ENCODE results near the gene LIMK1.

The LIMK1 gene

DNA sequence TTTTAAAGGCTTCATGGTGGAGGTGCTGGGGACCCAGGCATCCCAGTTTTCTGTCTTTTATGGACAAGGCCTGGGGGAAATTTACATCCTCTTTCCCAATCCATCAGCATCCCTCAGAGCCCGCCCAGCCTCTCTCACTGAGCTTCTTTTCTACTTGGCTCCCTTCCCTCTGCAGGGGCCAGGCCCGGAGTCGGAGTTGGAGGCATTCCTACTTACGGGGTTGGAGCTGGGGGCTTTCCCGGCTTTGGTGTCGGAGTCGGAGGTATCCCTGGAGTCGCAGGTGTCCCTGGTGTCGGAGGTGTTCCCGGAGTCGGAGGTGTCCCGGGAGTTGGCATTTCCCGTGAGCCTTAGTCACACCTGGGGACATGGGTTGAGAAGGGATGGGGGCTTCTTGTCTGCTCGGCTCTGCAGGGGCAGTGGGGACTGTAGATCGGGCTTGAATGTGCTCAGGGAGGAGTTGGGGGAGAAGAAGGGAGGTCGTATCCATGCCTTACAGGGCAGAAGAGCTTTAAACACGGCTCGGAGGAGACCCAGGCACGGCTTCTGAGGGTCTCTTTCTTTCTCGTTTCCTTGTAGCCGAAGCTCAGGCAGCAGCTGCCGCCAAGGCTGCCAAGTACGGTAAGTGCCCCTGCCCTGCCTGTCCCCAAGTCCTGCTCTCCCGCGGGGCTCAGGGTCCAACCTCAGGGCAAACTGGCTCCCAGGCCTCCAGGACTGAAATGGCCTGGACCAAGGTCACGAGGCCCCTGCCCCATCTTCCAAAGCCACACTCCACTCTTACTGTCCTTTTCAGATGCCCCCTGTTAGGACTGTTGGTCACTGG is 27.3 kb upstream of the LIMK1 start:
- no peak for DNase-seq

DNA sequence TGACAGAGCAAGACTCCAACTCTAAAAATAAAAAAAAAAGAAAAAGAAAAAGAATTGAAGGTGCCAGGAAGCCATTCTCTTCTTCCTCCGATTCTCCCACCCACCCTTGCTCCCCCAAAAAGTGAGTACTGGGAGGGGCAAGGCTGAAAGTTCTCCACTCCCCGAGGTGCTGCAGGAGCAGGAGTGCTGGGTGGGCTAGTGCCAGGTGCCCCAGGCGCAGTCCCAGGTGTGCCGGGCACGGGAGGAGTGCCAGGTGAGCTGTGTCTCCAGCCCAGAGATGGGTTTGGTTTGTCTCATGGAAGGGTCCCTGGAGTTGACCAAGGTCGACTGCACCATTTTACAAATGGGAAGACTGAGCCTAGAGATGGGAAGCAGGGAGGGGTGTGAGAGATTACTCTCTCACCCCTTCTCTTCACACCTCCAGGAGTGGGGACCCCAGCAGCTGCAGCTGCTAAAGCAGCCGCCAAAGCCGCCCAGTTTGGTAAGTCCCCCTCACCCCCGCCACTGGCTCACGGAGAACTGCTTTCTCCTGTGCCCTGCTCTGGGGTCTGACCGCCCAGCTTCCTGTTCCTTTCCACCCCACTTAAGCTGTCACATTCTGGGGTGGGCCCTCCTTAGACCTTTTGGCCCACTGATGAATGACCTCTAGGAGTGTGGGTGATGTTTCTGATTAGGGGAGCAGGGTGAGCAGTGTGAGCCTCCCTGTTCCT is 26.2 kb upstream of the LIMK1 start:
- no peak for DNase-seq

DNA sequence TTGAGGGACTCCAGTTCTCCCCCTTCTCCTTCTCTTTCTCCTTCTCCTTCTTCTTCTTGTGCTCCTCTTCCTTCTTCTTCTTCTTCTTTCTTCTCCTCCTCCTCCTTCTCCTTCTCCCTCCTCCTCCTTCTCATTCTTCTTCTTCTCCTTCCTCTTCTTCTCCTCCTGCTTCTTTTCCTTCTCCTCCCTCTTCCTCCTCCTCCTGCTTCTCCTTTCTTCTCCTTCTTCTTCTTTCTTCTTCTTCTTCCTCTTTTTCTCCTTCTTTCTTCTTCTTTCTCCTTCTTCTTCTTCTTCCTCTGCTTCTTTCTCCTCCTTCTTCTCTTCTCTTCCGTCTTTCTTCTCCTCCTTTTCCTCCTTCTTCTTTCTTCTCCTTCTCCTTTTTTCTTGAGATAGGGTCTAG is 25.6 kb upstream of the LIMK1 start:
- no peak for DNase-seq

DNA sequence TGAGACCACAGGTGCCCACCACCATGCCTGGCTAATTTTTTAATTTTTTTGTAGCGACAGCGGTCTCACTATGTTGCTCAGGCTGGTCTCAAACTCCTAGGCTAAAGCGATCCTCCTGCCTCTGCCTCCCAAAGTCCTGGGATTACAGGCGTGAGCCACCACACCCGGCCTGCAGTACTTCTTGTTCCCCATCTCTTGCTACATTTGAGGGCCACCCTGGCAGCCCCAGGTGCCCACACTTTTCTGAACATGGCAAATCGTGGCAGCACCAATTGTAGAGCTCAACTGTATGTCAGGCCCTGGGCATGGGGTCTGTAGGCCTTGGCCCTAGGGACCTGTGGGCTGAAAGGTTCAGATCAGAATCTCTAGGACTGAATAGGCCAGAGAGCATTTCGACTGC is 25.1 kb upstream of the LIMK1 start:
- DNase-seq: no peak

DNA sequence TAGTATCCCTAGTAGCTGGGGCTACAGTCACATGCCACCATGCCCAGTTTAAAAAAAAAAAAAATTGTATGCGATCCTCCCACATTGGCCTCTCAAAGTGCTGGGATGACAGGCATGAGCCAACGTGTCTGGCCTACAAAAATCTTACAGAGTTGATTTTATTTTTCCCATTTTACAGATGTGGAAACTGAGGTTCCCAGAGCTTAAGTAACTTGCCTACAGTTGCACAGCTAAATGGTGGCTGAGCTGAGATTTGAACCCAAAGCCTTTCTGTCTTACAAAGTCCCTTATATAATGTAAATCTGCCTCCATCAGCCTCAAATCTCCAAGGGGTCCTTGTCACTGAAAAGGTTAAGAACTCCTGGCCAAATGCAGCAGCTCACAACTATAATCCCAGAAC is 24.6 kb upstream of the LIMK1 start:
- DNase-seq: no peak

DNA sequence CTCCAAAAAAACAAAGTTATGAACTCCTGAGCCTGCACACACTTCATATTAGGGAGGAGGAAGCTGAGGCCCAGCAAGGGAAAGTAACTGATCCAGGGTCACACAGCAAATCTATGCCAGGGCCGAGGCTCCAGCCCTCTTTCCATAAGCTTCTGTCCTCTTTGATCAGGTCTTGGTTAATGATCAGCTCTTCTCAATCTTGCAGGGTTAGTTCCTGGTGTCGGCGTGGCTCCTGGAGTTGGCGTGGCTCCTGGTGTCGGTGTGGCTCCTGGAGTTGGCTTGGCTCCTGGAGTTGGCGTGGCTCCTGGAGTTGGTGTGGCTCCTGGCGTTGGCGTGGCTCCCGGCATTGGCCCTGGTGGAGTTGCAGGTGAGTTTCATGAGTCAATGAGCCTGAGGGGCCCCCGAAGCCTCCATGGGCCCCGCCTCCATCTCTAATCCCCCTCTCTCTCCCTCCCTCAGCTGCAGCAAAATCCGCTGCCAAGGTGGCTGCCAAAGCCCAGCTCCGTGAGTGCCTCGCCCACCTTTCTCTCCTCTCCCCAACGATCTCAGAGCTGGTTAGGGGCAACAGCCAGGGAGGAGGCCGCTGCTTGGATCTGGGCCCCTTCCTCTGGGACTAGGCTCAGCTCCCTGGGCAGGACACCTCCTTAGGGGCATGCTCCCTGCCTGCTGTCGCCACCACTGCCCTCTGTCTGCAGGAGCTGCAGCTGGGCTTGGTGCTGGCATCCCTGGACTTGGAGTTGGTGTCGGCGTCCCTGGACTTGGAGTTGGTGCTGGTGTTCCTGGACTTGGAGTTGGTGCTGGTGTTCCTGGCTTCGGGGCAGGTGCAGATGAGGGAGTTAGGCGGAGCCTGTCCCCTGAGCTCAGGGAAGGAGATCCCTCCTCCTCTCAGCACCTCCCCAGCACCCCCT is 23.7 kb upstream of the LIMK1 start:
- DNase-seq: no peak

DNA sequence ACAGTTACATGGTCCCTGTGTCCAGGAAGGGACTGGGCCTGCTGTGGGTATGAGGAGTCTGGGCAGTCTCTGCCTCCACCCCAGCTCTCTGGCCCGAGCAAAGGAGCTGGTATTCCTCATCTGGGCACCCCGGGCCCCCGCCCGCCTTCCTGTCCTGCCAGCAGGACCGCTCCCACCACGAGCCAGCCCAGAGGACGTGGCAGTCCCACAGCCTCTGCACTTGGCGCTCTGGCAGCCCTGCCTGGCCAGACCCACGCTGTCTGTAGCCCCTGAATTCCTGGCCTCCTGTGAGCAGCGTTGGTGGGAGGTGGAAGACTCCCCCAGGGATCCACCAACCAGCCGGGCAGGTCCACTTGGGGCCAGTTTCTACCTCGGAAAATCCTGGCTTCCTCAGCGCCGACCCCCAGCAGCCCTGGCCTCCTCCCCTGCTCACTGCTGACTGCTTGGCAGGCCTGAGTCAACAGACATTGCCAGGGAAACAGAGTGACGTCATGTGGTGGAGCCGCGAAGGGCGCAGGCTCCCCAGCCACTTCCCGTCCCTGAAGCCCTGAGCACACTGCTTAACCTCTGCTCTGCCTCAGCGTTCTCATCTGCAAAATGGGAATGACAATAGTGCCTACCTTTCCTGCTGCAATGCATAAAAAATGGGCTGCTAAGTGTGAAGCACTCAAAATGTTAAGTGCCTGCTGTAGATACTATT is 21.6 kb upstream of the LIMK1 start:
- peak; percentile 86 for DNase-seq

DNA sequence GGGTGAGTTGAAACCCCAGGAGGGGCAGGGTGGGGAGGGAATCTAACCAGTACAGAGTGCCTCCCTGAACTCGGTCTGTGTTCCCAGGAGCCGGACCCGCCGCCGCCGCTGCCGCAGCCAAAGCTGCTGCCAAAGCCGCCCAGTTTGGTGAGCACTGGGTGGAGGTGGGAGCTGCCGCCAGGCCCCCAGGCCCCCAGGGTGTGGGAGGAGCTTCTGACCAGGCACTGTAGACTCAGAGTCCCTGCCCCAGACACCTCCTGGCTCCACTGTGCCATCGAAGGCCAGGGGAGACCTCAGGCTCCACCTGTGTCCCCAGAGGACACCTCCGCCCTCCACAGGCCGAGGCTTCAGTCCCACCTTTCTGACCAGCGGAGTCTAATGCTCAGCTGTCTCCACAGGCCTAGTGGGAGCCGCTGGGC is 20.4 kb upstream of the LIMK1 start:
- no peak for DNase-seq

DNA sequence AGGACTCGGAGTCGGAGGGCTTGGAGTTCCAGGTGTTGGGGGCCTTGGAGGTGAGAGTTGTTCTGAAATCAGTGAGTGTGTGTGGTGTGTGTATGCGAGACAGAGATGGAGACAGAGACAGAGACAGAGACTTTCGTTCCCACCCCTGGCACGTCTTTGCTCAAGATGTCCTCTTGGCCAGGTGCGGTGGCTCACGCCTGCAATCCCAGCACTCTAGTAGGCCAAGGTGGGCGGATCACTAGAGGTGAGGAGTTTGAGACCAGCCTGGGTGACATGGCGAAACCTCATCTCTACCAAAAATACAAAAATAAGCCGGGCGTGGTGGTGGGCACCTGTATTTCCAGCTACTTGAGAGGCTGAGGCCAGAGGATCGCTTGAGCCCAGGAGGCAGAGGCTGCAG is 20.0 kb upstream of the LIMK1 start:
- no peak for DNase-seq

DNA sequence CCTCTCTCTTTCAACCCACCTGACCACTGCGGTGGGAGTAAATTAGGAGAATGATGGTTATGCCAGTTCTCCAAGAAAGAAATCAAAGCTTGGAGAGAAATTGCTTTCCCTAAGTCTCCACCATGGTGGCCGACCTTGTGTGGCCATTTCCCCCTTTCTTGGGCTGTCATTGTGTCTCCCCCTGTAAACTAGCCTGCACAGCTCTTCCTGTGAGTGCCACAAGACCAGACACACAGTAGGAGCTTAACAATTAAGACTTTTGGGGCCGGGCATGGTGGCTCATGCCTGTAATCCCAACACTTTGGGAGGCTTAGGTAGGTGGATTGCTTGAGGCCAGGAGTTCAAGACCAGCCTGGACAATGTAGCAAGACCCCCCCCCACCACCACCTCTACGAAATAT is 18.9 kb upstream of the LIMK1 start:
- no peak for DNase-seq

DNA sequence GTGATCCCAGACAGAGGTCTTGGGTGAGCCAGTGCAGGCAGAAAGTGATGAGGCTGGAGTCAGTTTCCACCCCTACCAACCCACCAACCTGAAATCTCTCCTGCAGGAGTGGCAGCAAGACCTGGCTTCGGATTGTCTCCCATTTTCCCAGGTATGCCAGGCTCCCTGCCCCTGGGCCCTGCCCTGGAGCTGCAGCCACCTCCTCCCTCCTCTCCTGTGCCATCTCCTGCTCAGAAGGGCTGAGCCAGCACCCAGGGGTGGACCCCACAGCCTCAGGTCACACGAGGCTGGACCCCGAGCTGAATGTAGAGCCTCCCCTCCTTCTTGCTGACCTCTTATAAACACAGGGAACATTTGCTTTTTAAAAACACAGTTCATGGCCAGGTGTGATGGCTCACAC is 17.0 kb upstream of the LIMK1 start:
- no peak for DNase-seq

DNA sequence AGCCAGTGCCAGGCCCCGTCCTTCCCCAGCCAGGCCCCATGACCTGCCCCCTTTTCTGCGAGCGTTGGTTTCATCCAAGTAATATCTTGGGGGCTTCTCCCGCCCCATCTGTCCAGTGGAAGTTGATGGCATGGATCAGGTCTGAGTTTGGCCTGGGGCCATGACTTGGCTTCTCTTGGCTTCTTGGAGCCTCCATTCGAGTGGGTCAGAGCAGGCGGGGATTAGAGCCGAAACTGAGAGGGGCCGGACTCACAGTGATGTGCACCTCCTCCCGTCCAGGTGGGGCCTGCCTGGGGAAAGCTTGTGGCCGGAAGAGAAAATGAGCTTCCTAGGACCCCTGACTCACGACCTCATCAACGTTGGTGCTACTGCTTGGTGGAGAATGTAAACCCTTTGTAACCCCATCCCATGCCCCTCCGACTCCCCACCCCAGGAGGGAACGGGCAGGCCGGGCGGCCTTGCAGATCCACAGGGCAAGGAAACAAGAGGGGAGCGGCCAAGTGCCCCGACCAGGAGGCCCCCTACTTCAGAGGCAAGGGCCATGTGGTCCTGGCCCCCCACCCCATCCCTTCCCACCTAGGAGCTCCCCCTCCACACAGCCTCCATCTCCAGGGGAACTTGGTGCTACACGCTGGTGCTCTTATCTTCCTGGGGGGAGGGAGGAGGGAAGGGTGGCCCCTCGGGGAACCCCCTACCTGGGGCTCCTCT is 15.1 kb upstream of the LIMK1 start:
- no peak for DNase-seq

DNA sequence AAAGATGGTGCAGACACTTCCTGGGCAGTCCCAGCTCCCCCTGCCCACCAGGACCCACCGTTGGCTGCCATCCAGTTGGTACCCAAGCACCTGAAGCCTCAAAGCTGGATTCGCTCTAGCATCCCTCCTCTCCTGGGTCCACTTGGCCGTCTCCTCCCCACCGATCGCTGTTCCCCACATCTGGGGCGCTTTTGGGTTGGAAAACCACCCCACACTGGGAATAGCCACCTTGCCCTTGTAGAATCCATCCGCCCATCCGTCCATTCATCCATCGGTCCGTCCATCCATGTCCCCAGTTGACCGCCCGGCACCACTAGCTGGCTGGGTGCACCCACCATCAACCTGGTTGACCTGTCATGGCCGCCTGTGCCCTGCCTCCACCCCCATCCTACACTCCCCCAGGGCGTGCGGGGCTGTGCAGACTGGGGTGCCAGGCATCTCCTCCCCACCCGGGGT is 14.5 kb upstream of the LIMK1 start:
- DNase-seq: no peak

DNA sequence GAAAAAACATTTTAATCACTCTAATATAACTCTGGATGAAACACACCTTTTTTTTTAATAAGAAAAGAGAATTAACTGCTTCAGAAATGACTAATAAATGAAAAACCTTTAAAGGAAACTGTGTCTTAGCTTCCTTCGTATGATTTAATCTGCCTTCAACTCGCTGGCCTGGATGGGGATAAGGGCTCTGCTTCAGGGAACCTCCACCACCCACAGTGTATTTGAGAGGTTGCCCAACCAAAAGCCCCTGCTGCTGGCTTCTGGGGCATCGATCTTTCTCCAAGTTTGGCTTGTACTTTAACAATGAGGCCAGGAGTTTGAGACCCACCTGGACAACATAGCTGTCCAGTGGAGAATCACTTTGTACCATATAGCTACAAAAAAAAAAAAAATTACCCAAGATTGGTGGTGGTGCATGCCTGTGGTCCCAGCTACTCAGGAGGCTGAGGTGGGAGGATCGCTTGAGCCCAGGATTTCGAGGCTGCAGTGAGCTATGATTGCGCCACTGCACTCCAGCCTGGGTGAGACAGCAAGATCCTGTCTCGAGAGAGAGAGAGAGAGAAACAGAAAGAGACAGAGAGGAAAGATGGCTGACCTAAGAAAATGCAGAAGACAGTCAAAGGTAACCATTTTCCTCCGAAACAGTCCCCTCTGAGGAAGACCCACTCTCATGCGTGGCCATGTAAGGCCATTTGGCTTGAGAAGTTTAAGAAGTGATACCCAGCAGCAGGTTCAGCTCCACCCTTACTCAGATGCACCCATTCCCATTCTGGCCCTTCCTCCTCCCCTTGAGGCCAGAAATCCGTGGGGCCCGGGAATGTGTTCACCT is 13.6 kb upstream of the LIMK1 start:
- no peak for DNase-seq

DNA sequence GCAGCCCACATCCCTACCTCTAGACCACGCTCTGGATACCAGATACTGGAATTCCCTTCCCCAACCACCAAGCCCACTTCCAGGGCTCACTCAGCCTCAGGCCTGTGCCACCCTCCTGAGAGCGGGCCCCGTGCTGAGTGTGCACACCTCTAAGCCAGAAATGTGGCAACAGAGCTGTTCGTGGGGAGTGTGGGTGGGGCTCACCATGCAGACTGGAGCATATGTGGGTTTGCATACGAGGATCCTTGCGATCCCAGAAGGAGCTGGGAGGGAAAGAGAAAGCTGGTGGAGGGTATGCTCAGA is 13.0 kb upstream of the LIMK1 start:
- no peak for DNase-seq

DNA sequence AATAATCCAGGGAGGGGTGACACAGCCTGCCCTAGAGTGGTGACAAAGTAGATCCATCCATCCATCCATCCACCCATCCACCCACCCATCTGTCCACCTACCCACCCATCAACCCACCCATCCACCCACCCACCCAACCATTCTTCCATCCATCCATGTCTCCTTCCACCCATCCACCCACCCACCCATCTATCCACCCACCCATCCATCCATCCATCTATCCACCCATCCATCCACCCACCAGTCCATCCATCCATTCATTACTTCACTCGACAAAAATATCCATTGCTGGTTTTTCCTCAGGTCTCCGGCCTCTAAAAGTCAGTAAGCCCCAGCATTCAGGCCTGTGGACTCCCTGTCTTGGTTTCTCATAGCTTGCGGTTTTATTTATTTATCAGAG is 12.5 kb upstream of the LIMK1 start:
- DNase-seq: no peak

DNA sequence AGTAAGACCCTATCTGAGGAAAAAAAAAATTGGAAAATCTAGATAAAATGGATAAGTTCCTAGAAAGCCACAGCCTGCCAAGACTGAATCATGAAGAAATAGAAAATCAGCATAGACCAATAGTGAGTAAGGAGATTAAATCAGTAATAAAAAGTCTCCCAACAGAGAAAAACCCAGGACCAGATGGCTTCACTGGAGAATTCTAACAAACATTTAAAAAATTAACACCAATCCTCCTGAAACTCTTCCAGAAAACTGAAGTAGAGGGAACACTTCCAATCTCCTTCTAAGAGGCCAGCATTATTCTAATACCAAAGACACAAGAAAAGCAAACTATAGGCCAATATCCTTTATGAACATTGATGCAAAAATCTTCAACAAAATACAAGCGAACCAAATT is 8.8 kb upstream of the LIMK1 start:
- DNase-seq: no peak

DNA sequence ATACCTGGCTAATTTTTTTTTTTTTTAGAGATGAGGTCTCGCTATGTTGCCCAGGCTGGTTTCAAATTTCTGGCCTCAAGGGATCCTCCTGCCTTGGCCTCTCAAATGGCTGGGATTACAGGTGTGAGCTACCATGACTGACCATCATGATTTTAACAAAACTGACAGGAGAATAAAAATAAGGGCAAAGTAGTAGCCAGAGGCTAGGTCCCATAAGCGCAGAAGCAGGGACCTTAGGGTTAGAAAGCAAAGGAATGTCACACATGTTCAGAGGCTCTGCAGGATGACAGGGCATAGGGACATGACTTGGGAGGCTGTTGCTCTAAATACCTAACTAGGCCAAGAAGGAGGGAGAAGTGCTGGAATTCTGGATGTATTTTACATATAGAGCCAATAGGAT is 5.1 kb upstream of the LIMK1 start:
- DNase-seq: no peak

DNA sequence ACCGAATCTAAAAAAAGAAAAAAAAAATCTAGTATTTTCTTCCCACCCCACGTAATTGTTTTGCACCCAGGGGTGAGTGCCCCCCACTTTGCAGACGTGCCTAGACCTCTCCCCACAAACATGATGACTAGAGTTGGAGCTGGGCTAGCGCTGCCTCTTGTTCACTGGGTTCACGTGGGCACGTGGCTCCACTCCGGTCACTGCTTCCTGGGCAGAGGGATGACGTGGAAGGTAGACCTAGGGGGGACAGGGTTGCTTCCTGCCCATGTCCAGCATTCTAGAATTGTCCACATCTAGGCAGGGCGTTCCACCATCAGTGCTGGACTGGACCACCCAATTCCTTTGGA is 861 bp upstream of the LIMK1 start:
- no peak for DNase-seq

DNA sequence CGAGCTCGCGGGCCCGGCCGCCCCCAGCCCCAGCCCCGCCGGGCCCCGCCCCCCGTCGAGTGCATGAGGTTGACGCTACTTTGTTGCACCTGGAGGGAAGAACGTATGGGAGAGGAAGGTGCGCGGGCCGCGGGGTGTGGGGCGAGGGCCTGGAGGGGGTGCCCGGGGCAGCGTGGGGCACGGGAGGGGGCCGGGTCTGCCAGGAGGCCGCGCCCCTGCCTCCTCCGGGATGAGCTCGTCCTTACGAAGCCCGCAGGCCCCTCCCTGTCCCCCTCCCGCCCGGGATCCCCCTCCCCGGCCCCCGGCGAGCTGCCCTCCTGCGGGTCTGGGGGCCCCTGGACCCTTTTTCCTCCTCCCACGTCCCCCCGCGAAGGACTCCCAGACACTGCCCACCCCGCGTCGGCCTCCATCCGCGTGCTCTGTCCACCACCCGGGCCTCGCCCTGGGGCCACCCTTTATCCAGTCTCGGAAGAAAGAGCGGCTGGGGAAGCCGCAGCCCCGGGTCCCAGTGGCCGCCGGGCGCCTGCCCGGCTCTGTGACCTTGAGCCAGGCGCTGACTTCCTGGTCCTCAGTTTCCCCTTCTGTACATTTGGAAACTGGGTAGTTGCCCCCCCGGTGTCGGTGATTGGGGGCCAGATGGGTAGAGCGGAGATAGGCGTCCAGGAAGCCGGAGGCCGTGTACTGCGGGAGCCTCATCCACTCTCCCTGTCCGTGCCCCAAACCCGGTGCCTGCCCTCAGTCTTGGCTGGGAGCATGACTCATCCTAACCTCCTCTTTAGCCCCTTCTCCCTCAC is 521 bp downstream of the LIMK1 start:
- DNase-seq: peak; percentile 58 to 67

Measured in CD4-positive, alpha-beta T cell treated with Interleukin-4 for 1 hour (primary cell).